ENCODE data around the gene DGUOK. TPM values are rescaled to one million over a fixed set of nuclear protein-coding genes. Genes with fewer than 3 reads are reported as not detected.

Gene DGUOK
- total RNA-seq, 1 donor from 2014 or later = 40.8 TPM

DNA sequence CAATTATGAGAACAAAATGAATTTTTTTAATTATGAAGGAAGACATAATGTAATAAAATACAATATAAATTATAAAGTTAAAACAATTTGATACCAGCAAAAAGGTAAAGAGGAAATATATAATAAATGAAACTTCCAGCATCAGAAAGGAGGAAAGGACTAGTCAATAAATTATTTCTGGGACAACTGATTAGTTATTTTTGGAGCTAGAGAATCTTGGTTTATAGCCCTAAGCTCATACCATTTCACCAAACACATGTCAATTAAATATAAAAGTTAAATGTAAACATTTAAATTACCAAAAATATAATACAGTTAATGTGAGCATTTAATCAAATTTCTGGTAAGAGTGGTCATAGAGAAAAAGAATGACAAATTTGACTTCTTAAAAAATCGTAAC, 21.7 kb upstream of the DGUOK start:
- Histone ChIP-seq H3K36me3 (ENCODE audit: control insufficient read depth, insufficient read depth, low read length) (no peaks in the 10 kb centered on the region), H3K27me3 (ENCODE audit: control insufficient read depth, insufficient read depth, low read length) (no peaks in the 10 kb centered on the region), H3K4me3 (ENCODE audit: low read depth, low read length) (no peak overlapping the region)
- FAIRE-seq (no peak), DNase-seq (ENCODE audit: low read depth) (no peak)
- TF ChIP-seq, protein P1, sequence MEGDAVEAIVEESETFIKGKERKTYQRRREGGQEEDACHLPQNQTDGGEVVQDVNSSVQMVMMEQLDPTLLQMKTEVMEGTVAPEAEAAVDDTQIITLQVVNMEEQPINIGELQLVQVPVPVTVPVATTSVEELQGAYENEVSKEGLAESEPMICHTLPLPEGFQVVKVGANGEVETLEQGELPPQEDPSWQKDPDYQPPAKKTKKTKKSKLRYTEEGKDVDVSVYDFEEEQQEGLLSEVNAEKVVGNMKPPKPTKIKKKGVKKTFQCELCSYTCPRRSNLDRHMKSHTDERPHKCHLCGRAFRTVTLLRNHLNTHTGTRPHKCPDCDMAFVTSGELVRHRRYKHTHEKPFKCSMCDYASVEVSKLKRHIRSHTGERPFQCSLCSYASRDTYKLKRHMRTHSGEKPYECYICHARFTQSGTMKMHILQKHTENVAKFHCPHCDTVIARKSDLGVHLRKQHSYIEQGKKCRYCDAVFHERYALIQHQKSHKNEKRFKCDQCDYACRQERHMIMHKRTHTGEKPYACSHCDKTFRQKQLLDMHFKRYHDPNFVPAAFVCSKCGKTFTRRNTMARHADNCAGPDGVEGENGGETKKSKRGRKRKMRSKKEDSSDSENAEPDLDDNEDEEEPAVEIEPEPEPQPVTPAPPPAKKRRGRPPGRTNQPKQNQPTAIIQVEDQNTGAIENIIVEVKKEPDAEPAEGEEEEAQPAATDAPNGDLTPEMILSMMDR (IDR thresholded peaks at IDR 0.05; ENCODE audit: insufficient read depth, low read length, severe bottlenecking) = no peak

DNA sequence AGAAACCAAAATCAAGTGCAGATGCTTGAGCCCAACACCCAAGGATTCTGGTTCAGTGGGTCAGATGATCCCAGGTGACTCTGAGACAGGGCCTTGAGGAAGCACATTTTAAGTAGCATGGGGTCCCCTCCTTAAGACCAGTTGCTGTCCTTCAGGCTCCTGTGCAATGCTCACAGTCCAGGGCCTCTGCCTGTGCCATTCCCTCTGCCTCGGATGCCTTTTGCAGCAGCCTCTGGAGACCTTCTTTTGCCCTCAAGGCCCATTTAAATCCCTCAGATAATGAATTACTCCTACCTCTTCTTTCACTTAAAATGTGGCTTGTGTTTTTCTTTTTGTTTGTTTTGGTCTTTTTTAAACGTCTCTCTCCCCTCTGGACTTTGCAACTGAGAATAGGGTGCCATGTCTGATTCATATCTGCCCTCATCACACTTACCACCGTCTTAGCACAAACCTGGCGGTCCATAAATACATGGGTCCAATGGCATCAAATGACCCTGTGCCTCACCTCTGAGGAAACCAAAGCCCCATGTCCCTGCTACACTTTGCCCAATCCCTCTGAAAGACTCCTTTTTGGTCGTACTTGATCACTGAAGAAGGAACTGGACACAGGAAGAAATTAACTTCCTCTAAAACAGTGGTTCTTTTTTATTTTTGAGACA, 19.7 kb upstream of the DGUOK start:
- no peaks in the 10 kb centered on the region for H3K27me3 ChIP-seq (ENCODE audit: control insufficient read depth, insufficient read depth, low read length)
- no peaks in the 10 kb centered on the region for H3K36me3 ChIP-seq (ENCODE audit: control insufficient read depth, insufficient read depth, low read length)
- TF ChIP-seq, protein P1 (IDR thresholded peaks at IDR 0.05; ENCODE audit: insufficient read depth, low read length, severe bottlenecking) = no peak
- FAIRE-seq (no peak), DNase-seq (ENCODE audit: low read depth) (no peak)
- H3K4me3 ChIP-seq (ENCODE audit: low read depth, low read length) = no peak overlapping the region

DNA sequence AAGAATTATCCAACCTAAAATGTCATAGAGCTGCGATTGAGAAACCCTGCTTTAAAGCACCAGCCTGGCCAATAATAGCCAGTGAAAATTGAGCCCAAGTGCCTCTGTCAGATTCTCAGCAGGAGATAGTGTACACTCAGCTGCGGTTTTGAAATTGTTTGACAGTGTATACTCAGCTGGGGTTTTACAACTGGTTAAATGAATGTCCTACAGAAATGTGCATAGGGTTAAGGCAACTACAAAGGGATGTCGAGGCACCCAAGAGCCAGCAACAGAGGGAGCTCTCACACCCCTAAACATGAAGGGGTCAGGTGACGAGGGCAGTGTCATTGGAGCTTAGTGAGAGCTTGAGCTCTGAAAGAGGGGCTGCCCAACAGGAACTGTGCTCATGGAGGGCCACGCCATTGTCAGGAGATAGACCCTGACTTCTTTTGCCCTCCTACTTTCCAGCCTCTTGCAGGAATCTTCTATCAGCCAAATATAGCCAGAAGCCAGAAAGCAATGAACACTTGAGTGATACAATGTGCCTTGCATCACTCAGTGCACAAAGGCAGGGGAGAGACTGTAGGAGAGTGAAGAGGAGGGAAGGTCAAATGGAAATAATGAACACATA, 18.7 kb upstream of the DGUOK start:
- TF ChIP-seq, protein P1 (IDR thresholded peaks at IDR 0.05; ENCODE audit: insufficient read depth, low read length, severe bottlenecking) = peak; percentile 62
- no peaks in the 10 kb centered on the region for H3K36me3 ChIP-seq (ENCODE audit: control insufficient read depth, insufficient read depth, low read length)
- peak; percentile 46 for DNase-seq (ENCODE audit: low read depth)
- no peaks in the 10 kb centered on the region for H3K27me3 ChIP-seq (ENCODE audit: control insufficient read depth, insufficient read depth, low read length)
- FAIRE-seq = no peak
- no peak overlapping the region for H3K4me3 ChIP-seq (ENCODE audit: low read depth, low read length)

DNA sequence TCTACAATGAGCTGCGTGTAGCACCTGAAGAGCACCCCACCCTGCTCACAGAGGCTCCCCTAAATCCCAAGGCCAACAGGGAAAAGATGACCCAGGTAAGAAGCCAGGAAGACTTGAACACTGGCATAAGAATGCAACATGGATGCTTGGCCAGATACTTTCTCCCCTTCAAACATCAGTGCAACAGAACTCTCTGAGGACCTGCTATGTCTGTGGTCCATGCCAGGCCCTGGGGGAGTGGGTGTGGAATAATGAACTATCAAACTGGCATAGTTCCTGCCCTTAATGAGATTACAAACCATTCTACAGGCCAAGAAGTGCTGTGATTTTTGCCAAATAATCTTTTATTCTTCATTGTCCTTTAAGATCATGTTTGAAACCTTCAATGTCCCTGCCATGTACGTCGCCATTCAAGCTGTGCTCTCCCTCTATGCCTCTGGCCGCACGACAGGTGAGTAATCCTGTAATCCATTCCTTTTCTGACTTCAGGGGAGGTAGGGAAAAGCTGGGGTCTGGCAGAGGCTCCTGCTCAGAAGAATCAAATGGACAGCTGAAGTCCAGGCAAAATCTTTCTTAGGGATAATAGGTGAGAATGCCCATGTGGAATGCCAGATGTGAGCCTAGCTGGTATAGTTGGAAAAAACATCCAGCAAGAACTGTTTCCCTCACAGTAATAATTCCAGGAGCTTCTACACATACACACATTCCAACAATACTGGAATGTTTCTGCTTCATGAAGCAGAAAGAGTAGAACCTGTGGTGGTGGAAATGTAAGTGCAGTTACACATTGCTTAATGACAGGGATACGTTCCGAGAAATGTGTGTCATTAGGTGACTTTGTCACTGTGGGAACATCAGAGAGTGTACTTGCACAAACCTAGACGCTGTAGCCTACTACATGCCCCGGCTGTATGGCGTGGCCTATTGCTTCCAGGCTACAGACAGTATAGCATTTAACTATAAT, 17.7 kb upstream of the DGUOK start:
- no peak for DNase-seq (ENCODE audit: low read depth)
- FAIRE-seq = no peak
- TF ChIP-seq, protein P1 (IDR thresholded peaks at IDR 0.05; ENCODE audit: insufficient read depth, low read length, severe bottlenecking) = no peak
- Histone ChIP-seq H3K27me3 (ENCODE audit: control insufficient read depth, insufficient read depth, low read length) (no peaks in the 10 kb centered on the region), H3K4me3 (ENCODE audit: low read depth, low read length) (no peak overlapping the region), H3K36me3 (ENCODE audit: control insufficient read depth, insufficient read depth, low read length) (no peaks in the 10 kb centered on the region)

DNA sequence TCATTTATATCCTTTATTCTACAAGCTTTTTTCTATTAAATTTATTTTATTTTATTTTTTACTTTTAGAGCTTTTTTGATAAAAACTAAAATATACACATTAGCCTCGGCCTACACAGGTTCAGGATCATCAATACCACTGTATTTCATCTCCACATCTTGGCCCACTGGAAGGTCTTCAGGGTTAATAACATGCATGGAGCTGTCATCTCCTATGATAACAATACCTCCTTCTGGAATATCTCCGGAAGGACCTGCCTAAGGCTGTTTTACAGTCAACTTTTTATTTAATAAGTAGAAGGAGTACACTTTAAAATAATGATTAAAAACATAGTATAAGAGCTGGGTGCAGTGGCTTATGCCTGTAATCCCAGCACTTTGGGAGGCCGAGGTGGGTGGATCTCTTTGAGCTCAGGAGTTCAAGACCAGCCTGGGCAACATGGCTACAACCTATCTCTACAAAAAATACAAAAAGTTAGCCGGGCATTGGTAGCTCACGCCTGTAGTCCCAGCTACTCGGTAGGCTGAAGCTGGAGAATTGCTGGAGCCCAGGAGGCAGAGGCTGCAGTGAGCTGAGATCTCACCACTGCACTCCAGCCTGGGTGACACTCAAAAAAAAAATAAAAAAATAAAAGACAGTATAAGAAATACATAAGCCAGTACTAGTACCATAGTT, 15.7 kb upstream of the DGUOK start:
- H3K4me3 ChIP-seq (ENCODE audit: low read depth, low read length) = no peak overlapping the region
- TF ChIP-seq, protein P1 (IDR thresholded peaks at IDR 0.05; ENCODE audit: insufficient read depth, low read length, severe bottlenecking) = no peak
- FAIRE-seq = no peak
- no peaks in the 10 kb centered on the region for H3K27me3 ChIP-seq (ENCODE audit: control insufficient read depth, insufficient read depth, low read length)
- H3K36me3 ChIP-seq (ENCODE audit: control insufficient read depth, insufficient read depth, low read length) = no peaks in the 10 kb centered on the region
- no peak for DNase-seq (ENCODE audit: low read depth)

All from bronchial epithelial cell (primary cell).